Measurements from ENCODE around the gene EXOC2. TPM values are rescaled to one million over a fixed set of nuclear protein-coding genes. Genes with fewer than 3 reads are reported as not detected.

EXOC2 gene, protein sequence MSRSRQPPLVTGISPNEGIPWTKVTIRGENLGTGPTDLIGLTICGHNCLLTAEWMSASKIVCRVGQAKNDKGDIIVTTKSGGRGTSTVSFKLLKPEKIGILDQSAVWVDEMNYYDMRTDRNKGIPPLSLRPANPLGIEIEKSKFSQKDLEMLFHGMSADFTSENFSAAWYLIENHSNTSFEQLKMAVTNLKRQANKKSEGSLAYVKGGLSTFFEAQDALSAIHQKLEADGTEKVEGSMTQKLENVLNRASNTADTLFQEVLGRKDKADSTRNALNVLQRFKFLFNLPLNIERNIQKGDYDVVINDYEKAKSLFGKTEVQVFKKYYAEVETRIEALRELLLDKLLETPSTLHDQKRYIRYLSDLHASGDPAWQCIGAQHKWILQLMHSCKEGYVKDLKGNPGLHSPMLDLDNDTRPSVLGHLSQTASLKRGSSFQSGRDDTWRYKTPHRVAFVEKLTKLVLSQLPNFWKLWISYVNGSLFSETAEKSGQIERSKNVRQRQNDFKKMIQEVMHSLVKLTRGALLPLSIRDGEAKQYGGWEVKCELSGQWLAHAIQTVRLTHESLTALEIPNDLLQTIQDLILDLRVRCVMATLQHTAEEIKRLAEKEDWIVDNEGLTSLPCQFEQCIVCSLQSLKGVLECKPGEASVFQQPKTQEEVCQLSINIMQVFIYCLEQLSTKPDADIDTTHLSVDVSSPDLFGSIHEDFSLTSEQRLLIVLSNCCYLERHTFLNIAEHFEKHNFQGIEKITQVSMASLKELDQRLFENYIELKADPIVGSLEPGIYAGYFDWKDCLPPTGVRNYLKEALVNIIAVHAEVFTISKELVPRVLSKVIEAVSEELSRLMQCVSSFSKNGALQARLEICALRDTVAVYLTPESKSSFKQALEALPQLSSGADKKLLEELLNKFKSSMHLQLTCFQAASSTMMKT
- 10 to 100 TPM; 21.7 to 23.0 (median 22.5) TPM for polyA plus RNA-seq (ENCODE audit: insufficient read length in 4 of 4)

DNA sequence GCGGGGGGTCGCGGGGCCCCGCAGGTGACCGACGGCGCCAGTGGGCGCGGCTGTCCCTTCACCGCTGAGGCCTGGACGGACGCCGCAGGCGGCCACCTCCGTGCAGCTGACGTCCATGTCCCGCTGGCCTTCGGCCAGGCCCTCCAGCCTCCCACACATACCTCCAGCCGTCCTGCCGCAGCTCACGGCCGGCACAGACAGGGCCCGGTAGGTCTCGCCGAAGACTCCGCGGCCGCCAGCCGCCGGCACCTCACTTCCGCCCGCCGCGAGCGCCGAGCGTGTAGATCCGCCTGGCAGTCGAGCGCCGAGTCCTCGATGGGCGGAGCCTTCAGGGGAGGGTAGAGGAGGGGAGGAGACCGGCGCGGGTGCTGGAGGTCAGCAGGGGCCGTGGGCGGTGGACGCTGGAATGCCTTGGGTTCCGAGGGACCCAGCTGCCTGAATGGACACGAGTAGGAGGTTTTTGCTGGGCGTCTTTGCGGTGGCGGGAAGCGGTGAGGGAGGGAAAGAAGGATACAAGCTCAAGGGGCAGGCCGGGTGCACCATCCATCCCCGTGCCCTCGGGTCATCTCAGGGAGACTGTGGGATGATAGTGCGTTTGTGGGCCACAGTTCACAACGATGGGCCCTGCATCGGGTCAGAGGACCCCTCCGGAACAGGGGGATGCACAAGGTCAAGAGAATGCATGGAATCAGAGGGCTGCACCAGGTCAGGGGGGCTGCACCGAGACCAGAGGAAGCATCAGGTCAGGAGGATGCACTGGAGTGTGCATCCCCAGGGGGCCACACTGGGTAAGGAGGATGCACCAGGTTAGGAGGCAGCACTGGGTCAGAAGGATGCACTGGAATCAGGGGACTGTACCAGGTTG, at the start of gene EXOC2:
Gene EXOC2, minus strand, starts transcription at position 282 of the 865 bp plus-strand sequence. CDS start 55,321 bp downstream, outside the sequence.
- peak in 3 of 4 donors; percentile 54 to 79 (median 57) for DNase-seq (ENCODE audit: low read depth in 4 of 4, low spot score in 2 of 4)

DNA sequence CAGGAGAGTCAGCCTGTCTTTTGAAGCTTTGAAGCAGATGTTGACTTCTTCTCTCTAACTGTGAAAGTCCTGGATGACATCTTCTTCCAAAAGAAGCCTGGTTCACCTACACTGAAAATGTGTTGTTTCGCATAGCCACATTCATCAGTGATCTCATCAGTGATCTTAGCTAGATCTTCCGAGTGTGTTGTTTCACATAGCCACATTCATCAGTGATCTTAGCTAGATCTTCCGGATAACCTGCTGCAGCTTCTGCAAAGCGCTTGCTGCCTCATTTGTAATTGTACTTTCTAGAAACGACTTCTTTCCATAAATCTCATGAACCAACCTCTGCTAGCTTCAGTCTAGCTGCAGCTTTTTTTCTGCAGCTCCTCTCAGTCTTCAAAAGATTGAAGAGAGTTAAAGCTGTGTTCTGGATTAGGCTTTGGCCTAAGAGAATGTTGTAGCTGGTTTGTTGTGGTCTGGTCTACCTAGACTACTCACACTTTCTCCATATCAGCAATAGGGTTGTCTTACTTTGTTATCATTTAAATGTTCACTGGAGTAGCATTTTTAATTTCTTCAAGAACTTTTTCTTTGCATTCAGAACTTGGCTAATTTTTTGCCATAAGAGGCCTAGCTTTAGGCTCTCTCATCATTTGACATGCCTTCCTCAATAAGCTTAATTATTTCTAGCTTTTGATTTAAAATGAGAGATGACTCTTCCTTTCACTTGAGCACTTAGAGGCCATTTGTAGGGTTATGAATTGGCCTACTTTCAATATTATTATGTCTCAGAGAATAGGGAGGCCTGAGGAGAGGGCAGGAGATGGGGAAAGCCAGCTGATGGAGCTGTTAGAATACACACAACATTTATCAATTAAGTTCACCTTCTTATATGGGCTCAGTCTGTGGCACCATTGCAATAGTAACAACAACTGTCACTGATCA, 48.7 kb upstream of the EXOC2 start:
- no peak for DNase-seq (ENCODE audit: low read depth in 4 of 4, low spot score in 2 of 4)

DNA sequence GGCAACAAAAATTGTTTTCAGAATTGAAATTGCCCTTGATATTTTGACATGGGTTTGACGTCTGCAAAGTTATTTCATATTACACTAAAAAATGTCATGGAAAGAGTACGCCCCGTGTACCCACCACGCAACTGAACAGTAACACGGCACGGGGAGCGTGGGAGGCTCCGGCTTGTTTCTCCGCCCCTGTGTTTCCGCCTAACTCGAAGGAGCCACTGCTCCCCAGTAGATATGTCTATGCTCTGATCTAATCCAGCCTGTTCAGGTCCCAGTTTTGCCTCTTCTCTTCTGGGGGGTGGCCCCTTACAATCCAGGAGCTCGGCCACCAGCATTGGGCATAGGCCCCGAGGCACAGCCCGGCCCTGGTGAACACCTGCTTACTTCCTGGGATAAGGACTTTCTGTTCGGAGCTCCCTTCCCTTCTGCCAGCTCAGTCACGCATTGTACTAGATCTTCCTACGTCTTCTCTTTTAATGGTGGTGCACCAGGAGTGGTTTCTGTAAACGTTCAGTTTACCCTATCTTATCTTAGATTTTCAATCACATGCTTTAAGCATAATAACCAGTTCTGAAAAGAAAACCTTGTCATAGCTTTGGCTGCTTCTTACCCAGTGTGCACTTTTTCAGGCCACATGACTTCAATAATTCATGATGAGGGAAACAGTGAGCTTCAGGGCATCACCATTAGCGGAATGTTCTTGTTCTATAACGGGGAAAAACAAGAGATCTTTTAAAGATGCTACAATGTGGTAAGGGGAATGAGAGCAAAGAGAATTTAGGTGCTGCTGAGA, 43.9 kb upstream of the EXOC2 start:
- no peak for DNase-seq (ENCODE audit: low read depth in 4 of 4, low spot score in 2 of 4)

DNA sequence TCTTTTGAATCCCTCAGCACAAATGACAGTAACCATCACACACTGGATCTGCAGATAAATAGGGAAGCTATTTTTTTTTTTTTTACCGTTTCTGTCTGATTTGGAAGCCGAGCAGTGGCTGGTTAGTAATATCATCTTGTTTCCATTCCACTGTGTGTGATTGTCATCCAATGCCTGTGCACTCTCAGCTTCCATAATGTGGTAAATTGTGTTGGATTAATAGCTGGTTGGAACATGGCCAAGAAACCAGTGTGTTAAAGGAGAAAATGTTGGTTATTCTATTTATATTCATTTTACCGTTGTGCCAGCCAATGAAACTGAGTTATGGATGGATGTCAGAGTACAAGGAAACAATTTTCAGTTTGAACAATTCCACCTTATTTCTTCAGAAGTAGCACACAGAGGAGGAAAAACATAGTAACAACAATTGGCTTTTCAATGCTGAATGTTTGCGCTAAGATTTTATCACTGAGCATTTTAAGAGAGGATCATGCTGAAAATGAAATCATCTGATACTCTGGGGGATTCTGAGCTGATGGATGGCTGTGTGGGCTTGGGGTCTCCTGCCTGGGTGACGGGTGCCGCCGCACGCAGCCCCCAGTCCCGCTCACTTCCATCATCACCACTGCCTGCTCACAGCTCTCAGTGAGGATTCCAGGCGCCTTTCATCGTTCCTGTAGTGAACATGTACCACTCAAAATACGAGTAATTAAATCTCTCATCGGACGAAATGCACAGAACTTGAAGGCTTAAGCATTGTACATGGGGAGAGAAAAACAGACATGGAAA, 40.7 kb upstream of the EXOC2 start:
- no peak for DNase-seq (ENCODE audit: low read depth in 4 of 4, low spot score in 2 of 4)

DNA sequence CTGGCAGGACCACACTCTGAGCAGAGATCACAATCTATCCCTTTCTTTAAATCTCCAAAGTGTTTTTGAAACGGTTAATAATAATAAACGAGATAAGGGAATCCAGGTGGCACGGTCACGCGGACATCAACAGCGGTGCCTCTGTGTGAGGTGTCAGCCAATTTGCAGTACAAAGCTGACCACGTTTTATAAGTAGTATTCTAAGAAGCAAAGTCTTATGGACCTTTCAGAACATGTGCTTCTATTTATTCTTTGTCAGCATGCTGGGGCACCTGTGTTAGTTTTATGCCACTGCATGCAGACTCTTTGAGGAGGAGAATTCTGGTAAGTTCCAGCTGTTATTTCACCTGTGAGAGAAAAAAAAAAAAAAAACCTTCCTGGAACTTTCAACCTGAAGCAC, 39.0 kb upstream of the EXOC2 start:
- DNase-seq (ENCODE audit: low read depth in 4 of 4, low spot score in 2 of 4), result no peak

DNA sequence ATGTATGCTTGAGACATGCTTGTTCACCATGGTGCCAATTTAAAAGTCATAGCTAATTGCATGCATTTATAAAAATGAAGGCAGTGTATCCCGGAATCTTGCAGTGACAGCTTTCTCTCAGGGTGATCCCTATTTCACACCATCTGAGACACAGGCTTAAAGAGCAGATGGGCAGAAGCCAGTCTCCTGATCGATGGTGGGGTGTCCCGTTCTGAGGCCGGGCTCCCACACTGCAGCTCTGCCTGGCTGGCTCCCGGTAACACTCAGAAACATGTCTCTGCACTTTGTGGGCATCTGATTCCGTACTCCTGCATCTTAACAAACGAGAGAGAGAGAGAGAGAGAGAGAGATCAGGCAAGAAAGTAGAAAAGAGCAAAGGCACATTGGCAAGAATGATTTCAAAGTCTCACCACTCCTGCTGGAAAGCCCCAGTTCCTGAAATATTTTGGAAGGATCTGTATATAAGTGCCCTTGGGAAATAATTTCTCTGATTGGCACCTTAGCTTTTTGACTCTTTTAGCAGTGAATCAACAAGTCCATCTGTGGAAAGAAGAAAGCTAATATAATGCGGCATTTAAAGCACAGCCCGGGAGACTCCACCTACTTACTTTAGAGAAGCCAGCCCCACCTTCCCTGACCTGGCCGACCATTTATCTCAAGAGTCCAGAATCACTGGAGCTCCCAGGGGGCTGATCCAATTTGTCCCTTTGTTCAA, 36.8 kb upstream of the EXOC2 start:
- DNase-seq (ENCODE audit: low read depth in 4 of 4, low spot score in 2 of 4), result no peak

DNA sequence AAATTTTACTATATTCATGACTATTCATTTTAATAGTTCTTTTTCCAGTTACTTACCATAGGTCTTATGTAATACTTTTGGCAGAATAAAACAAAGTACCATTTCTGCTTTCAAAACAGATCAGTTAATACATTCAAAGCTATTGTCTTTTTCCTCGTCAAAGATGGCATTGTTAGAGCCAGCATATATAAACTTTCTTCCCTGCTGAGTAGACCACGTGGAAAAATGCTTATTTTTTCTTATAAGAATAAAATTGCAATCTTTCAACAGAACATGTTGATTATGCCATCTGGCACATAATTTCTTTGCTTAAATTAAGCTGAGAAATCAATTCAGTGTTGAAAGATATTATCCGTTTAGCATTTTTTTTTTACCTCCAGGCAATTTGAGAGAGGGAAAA, 34.9 kb upstream of the EXOC2 start:
- DNase-seq (ENCODE audit: low read depth in 4 of 4, low spot score in 2 of 4), result no peak

DNA sequence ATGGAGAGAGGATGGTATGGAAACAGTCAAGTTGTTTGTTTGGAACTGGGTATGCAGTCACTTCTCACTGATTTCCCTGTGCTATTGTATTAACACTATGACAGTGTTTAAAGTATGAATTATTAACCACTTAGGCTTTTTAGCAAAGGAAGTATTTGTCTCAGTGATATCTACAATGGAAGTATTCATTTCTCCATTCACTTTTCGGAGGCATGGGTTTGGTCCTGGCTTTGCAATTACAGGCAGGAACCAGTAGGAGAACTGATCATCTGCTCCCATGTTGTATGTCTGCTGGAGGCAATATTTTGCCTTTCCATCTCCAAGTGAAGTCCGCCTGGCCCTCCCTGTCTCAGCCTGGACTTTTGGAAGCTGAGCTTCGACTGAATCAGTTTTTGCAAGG, 30.6 kb upstream of the EXOC2 start:
- DNase-seq (ENCODE audit: low read depth in 4 of 4, low spot score in 2 of 4), result no peak

DNA sequence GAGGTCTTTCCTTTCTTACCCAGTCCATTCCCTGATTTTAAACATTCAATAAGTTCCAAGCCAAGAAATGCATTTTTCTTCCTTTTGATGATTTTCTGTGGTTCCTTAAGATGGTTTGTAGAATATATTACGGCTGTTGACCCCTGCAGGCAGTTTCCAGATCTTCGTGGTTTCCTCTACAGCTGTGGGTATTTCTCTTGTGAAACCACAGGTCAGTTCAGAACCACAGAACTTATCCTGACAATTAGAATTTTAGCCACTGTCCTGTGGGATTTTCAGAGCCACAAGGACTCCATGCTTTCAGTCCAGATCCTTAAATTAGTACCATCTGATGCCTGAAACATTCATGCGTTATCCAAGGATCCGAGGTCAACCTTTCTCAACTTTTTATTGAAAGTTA, 29.7 kb upstream of the EXOC2 start:
- no peak for DNase-seq (ENCODE audit: low read depth in 4 of 4, low spot score in 2 of 4)

DNA sequence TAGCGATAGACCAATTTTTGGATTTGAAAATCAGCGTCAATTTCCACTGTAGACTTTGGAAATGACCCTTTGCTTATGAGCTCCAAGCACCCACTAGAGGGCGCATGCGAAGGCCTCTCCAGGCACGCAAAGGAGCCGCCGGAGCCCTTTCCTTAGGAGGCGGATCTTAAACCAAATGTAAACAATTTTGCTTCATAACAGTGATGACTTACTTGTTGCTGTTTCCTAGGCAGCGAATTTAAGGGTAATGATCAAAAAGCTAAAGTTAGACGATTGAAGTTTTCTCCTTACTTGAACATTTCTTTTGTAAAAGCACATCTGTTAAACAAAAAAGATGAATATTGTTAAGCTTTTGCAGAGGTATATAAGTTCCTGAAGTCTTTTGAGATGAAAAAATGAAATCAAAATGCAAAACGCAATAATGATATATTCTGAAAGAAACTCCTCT, 29.2 kb upstream of the EXOC2 start:
- DNase-seq (ENCODE audit: low read depth in 4 of 4, low spot score in 2 of 4), result peak in 2 of 4 donors; percentile 29 to 41

DNA sequence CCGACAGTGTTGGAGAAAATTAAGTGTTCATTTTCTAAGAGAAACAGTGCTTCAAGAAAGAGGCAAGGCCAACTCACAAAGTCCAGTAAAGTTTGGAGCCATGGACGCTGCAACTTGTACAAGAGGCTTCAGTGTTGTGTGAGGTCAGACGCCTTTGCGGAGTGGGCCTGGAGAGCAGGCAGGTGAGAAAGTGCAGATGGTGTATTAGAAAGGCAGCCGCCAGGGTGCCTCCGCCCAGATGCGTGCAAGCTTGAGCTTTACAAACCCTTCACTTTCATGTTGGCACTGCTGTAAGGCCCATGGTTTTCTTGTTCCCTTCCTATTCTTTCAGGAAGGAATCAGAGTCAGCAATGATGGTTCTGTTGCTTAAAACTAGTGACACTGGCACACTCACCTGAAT, 25.4 kb upstream of the EXOC2 start:
- no peak for DNase-seq (ENCODE audit: low read depth in 4 of 4, low spot score in 2 of 4)

DNA sequence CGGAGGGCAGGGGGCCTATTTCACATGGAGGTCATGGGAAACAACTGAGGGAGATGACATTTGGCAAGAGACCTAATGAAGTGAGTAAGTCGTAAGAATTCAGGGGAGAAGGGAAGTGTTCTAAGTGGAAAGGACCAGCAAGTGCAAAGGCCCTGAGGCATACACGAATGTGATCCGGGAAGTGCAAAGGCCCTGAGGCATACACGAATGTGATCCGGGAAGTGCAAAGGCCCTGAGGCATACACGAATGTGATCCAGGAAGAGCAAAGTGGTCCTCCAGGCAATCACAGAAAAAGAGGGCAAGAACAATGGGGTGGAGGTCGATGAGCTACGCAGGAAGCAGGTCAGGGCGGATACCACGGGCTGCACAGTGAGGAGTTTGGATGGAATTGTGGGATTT, 24.2 kb upstream of the EXOC2 start:
- DNase-seq (ENCODE audit: low read depth in 4 of 4, low spot score in 2 of 4), result no peak

DNA sequence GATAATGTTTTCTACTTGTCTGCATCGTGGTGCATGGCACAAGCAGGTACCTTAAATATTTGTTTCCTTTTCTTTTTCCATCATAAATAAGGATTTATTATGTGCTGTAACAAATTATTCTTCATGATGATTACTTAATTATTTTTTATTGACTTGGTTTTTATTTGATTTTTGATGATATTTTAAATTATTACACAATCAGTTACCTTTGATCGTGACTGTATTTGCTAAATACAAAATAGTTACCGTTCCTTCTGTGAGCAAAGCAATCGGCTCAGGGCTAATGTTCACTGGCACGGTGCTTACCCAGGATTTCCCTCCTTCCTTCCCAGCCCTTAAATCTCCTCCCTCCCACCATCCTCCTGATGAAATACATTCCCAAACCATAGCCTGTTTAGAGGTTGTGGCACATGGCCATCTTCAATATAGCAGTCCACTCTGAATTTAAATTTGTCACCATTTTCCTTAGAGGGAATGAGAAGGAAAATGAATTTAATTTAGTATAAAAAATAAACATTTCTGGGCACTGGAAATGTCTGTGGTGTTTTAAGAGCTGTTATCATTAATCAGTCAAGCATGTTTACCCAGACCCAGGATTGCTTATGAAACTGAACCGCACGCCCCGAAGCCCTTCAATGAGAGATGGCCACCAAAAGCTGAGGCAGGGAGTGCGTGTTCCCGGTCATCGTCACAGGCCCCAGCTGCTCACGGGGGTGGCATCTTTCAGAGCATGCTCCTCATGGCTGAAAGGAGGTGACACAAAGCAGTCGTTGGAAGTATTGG, 23.0 kb upstream of the EXOC2 start:
- DNase-seq (ENCODE audit: low read depth in 4 of 4, low spot score in 2 of 4), result no peak

DNA sequence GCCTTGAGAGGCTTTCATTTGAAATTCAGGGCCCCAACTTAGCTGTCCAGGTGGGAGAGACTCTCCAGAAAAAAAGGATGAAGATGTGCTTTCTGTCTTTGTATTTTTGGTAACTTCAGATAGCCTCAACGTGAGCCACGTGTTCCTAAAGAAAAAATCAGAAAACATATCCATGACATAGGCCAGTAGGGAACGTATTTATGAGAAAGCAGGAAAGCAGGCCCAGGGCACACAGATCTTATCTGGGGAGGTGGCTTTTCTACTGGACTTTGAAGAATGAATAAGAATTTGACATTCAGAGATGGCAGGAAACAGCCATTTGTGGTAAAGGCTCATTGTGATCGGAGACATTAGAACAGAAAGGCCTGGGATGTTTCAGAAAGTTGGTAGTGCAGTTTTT, 21.2 kb upstream of the EXOC2 start:
- DNase-seq (ENCODE audit: low read depth in 4 of 4, low spot score in 2 of 4), result no peak

DNA sequence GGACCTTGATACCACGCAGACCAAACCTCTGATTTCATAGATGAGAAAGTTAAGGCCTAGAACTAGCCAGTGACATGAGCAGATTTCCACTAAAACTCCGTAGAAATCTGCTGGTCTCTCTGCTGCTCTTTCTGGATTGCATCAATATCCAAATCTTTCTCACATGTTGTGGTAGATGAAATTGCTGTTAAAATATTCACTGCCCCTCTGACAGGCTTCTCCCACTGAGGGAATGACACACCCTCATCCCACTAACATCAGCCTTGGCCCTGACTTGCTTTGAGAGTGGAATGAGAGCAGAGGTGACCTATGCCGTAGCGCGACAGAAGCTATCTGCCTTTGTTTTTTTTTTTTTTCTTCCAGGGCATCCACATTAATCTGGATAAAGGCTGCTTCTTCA, 20.4 kb upstream of the EXOC2 start:
- no peak for DNase-seq (ENCODE audit: low read depth in 4 of 4, low spot score in 2 of 4)

DNA sequence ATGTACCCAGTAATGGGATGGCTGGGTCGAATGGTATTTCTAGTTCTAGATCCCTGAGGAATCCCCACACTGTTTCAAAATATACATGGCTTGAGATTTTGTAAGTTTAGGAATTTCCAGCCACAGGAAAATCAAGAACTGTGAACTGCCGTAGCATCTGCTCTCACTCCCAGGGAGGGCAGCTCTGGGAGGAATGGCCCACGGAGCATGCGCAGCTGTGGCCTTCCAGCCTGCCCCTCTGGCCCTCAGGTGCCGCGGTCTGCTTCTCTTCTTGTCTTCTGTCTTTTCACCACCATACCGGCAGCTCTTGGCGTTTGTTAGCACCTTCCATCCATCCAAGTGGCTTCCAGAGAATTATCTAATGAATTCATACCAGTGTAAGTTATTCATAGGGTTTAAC, 19.9 kb upstream of the EXOC2 start:
- no peak for DNase-seq (ENCODE audit: low read depth in 4 of 4, low spot score in 2 of 4)

All from left renal cortex interstitium (tissue), 4 donors.